ENCODE measurements around the gene FBLN2.

Gene FBLN2

DNA sequence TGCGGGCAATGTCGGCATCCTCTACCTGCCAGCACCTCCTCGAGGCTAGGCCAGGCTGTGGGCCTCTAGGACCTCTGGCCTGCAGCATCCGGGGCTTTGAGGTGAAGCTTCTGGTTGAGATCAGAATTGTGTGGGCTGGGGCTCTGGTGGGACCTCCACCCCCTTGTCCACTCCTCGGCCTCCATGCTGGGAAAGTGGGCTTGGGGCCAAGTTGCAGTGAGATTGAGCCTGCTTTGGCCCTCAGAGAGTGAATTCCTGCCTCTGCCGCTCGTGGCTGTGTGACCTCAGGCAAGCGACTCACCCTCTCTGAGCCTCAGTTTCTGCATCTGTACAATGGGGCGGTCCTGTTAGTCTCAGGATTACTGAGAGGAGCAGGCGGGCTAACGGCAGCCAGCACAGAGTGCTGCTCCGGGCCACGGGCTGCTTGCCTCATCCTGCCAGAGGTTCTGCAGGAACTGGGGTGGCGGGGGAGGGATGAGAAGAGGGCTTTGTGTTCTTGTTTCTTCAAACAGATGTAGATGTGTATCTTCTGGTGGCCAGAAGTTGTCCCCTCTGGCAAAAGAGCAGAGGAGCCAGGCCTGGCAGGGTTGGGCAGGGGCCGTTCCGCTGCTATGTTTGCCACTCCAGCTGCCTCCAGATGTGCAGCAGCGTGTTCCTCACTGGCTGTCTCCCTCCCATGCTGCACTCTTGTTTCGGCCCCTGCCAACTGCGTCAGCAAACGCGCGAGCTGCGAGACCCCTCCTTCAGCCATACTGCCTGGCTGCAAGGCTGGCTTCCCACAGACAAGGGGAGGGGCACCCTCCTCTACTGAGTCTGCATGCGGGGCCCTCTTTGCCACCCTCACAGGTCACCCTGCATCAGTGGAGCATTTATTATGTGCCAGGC is 33.7 kb downstream of the FBLN2 start:
- DNase-seq (ENCODE audit: low read depth): no peak

DNA sequence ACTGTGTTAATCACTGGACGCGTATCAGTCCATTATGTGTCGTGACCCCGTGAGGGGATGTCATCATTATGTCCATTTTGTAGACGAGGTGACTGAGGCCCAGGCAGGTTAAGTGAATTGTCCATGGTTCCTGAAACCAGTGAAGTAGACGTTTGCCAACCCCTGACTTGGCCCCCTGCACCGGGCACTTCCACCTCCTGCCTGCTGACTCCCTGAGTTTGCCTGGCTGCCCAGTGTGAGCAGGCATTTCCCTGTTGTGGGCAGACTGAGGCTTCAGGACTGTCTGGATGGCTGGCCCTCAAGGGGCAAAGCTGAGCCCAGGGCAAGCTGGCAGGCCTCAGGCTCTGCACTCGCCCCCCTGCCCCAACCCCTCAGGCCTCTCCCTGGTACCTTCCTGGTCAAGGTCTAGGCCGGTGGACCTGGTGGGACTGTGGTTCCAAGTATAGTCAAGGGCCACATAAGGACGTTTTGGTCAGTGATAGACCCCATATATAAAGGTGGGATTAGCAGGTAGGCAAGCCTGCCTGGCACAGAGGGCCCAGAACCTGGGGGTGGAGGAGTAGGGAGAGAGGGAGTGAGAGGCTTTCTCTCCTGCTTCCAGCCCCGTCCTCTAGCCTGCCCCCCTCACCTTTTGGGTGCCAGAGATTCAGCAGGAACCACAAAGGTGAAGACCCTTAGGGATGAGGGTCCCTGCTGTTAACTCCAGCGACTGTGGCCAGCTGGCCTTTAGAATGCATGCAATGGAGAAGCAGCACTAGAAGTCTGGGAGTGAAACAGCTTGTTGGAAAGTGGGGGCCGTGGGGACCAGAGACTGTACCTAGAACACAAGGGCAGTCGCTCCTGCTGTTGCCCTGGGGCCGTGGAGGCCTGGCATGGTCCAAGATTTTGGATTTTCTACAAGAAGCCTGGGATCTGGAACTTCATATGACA is 34.6 kb downstream of the FBLN2 start:
- no peak for DNase-seq (ENCODE audit: low read depth)

DNA sequence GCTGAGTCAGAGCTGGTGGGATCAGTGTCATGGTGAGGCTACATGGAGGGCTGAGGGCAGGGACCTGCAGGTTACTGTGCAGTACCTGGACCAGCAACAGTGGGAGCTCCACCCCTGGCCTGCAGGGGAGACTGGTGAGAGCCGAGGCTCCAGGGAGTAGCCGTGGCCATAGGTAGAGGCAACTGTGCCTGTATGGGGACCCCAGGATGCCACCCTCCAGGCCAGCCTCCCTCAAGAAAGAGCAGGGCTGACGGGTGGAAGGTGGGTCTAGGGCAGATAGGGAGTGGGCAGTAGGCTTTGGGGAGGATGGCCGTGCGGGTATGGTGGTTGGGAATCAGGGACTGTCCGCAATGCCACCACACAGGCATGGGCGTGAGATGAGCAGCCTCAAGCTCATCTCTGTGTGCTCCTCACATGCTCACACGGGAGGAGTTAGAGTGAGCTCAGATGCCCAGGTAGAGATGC is 35.5 kb downstream of the FBLN2 start:
- DNase-seq (ENCODE audit: low read depth): no peak

DNA sequence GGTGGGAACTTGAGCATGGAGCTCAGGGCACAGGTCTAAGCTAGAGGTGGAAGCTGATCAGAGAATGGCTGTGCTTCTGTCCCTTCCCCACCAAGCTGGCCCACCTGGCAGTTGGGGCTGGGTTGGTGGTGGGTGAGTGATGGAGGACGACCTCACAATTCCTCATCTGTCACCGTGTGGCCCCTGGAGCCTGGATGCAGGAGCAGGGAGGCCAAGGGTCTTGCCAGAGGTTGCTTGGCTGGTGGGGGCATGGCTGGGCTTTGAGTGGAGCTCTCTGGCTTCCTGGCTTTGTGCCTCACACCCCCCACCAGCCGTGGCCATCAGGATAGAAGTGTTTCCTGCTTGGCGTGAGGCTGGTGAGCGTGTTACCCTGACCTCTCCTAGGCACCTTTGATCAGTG is 36.0 kb downstream of the FBLN2 start:
- DNase-seq (ENCODE audit: low read depth): no peak

DNA sequence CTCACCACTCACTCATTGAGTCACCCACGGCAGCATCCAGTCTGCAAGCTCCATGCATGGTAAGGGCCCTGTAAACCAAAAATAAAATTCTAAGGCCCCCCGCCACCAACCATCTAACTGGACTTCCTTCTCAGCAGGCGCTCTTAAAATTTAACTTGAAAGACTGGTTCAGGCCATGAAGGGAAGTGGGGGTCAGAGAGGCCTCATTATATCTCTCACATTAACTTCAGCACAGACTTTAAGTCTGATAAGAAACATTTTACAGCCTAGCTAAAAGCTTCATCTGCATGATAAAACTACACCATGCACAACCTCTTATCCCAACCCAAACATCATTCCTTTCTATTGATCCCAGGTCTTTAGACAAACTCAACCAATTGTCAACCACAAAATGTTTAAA is 38.5 kb downstream of the FBLN2 start:
- no peak for DNase-seq (ENCODE audit: low read depth)

DNA sequence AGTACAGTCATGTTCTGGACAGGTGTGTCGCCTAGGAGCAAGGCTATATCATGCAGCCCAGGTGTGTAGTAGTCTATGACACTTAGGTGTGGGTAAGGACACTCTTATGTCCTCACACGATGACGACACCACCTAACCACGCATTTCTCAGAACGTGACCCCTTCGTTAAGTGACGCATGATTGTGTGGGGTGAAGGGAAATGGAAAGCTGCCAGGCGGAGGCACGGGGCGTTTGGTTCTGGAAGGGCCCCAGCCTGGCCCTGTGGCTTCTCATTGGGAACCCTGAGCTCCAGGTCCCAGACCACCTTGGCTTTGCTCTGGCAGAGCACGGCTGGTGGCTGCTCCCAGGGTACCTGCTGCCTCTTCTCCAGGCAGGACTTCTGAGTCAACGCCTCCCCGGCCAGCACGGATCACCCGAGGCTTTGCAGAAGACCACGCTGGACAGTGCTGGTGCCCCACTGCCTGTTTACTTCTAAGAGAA is 39.3 kb downstream of the FBLN2 start:
- no peak for DNase-seq (ENCODE audit: low read depth)

DNA sequence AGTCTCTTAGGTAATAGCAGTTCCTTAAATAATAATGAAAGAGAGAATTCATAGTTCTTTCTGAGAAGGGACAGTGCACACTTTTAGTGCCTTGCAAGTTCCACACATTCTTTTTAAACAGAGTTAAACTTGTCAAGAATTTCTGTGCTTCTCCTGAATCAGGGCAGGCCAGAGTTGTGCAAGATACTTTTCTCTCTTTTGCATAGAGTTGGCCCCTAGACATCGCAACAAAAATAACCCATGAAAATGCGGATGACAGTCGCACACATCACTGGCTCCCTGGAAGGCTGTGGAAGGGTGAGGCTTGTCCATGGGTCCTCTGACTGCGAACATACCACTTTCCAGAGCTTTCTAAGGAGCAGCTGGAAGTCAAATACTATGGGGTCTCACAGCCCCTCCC is 40.1 kb downstream of the FBLN2 start:
- DNase-seq (ENCODE audit: low read depth): no peak

DNA sequence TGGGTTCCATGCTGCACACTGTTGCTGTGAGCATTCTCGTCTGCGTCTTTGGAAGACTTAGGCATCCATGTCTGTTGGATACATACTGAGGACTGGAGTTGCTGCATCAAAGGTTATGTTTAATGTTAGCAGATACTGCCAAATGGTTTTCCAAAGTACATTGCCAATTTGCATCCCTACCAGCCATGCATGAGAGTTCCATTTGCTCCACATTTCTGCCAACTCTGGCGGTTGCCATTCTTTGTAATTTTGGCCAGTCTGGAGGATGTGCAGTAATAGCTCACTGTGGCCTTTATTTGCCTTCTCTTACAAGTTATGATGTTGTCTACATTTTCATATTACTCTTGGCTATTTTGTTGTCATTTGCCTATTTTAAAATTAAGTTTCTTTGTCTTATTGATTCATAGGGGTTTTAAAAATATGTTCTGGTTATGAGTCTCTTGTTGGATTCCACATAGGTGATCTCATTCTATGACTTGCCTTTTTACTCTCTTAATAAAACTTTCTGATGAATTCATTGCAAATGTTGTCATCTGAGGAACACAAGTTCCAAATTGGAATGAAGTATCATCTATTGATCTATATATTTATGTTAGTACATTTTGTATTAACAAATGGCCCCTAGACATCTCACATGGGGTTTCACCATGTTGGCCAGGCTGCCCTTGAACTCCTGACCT is 42.1 kb downstream of the FBLN2 start:
- no peak for DNase-seq (ENCODE audit: low read depth)

DNA sequence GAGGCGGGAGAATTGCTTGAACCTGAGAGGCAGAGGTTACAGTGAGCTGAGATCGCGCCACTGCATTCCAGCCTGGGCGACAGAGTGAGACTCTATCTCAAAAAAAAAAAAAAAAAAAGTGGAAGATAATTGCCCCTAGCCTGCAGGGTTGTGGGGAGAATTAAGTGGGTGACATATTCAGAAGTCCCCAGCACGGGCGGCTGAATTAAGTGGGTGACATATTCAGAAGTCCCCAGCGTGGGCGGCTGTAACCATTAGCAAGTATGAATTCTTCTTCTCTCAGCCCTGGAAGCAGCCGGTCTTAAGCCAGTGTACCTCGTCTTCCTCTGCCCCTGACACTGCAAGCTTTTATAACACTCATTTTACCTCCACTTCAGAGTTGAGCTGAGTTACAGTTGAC is 44.7 kb downstream of the FBLN2 start:
- no peak for DNase-seq (ENCODE audit: low read depth)

DNA sequence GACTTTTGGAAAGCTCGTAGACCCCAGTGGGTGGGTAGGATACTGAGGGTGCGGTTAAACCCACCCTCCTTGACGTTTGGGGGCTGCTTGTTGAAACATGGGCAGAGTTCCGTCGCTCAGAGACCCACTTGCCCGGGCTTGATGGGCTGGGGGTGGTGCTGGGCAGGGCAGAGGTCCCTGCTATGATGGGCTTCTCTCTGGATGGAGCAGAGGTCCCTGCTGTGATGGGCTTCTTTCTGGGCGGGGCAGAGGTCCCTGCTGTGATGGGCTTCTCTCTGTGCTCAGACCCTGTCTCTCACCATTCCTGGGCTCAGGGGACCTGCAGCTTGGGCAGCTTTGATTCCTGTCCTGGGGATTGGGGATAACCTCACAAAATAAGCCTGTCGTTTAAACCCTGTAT is 45.2 kb downstream of the FBLN2 start:
- DNase-seq (ENCODE audit: low read depth): no peak

DNA sequence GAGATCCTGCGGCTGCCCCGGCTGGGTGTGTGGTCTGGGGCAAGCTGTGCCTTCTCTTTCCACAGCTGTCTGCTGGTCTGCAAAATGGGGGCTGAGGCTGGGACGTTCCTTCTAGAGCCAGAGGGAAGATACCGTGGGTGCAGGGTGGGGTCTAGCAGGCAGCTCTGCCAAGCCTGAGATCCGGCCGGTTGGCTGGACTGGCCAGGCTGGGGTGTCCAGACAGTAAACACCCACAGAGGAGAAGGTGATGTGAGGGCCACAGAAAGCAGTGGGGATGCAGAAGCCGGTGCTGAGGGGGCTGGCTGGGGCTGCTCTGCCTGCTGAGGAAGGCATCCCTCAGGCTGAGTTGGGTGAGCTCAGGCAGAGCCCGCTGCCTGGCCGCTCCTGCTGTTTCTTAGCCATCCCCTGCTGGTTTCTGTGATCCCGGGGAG is 46.1 kb downstream of the FBLN2 start:
- no peak for DNase-seq (ENCODE audit: low read depth)

DNA sequence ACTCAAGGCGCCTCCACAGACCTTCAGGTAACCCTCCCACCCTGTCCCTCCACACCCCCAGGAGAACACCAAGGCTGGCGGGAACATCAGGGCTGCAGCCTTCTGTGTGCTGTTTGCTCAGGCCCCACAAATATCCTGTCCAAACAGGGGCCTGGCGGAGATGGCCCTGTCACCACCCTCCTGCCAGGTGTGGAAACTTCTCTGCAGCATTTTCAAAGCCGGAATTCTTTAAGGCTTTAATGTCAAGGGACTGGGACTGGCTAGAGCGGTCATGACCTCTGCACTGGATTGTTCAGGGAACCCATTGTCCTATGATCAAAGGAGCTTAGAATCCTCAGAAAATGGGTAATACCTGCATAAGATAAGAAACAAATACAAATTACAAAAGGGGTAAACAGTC is 46.6 kb downstream of the FBLN2 start:
- no peak for DNase-seq (ENCODE audit: low read depth)

DNA sequence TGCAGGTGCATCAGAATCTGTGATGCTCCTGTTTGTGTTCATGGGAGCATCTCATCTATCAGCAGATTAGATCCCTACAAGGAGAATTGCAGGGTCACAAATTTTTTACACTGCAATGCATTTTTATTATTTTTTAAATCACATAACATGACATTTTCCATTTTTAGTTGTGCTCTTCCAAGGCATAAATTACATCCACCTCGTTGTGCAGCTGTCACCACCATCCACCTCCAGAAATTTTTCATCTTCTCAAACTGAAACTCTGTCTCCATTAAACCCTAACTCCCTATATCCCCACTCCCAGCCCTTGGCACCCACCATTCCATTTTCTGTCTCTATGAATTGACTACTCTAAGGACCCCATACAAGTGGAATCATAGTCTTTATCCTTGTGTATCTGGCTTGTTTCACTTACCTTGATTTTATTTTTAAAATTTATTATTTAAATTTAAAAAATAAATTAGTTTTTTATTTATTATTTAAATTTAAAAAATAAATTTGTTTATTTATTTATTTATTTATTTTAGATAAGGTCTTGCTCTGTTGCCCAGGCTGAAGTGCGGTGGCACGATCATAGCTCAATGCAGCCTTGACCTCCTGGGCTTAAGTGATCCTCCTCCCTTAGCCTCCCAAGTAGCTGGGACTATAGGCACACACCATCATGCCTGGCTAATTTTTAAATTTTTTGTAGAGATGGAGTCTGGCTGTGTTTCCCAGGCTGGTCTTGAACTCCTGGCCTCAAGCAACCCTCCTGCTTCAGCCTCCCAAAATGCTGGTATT is 47.7 kb downstream of the FBLN2 start:
- DNase-seq (ENCODE audit: low read depth): no peak

DNA sequence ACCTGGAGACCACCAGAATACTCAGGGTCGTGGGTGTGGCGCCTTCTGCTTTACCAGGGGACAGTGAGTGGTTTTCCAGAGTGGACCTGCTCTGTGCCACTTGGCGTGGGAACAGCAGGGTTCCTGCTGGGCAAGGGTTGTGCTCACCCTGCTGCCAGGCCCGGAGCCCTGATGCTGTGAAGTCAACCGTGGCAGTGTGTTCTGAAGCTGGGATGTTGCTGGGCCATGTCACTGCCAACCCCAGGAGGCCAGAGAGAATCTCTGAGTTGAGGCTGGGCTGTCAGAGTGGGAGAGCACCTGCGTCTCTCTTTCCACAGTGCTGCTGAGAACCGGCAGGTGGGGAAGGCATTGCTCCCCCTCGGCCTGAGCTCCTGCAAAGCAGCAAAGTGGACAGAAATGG is 48.7 kb downstream of the FBLN2 start:
- DNase-seq (ENCODE audit: low read depth): no peak

DNA sequence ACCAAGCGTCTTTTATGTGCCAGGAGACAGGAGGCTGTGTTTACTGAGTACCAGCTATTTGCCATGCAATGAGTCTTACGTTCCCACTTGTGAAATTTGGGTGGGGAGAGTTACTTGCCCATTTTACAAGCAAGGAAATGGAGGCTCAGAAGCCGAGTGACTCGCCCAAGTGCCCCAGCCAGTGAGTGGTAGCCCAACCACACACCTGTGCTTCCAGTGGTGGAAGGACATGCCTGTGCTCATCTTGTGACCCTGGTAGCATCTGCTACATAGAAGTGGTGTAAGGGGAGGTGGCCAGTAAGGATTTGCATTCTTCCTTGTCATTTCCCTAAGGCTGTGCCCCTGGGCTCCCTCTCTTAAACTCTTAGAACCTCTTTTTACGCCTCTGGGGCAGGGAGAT is 49.3 kb downstream of the FBLN2 start:
- no peak for DNase-seq (ENCODE audit: low read depth)

DNA sequence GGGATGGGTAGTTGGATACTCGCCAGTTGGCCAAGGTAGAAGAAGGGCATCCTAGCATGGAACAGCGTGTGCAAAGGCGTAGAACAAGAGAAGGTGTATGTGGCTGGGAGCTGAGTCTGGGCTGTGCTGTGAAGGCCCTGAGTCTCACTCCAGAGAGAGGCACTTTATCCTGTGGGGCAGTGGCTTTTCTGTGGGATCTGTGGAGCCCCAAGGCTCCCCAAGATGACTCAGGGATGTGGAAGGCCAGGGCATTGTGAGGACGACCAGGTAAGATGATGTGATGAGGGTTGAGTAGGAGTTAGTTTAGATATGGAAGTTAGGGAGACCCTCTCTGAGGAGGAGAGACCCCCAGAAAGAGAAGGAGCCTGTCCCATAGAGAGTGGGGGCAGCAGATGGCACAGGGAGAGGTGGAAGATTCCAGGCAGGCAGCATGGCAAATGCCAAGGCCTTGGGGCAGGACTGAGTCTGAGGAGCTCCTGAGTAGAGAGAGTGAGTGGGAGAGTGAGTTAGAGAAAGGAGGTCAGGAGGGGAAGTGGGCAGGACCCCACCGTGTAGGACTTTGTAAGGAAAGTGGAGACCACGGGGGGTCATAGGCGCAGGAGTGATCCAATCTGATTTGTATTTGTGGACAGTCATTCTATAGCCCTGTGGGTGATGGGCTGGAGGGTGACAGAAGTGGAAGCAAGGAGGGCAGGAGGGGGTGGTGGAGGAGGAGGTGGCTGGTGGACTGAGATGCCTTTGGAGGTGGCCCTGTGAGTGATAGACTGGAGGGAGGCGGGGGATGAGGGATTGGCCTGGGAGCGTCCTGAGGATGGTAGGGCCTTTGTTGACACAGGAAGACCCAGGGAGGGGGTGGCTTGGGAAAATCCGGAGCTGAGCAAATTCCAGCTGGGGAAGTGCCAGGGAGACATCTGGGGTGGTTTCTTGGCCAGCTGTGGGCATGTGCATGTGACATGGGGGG is 50.3 kb downstream of the FBLN2 start:
- DNase-seq (ENCODE audit: low read depth): no peak

DNA sequence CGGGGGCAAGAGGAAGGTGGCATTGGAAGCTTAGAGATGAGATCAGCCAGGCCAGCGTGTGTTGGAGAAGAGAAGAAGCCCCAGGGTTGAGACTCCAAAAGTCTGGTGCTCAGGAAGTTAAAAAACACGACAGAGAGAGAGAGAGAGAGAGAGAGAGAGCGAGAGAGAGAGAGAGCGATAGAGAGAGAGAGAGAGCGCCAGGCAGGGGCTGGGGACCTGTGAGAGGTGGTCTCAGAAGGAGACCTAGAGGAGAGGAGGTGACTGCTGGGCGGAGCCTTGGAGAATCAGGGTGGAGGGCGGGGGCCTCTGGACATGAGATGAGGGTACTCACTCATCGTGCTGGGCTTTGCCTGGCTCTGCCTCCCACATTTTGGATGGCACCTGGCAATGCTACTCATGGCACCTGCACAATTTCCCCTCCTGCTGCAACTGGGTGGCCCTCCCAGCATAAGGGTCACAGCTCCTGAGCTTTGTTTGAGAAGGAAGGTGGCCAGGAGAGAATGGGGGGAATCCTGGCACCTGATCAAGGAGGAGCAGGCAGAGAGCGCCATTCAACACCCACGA is 51.0 kb downstream of the FBLN2 start:
- DNase-seq (ENCODE audit: low read depth): no peak

DNA sequence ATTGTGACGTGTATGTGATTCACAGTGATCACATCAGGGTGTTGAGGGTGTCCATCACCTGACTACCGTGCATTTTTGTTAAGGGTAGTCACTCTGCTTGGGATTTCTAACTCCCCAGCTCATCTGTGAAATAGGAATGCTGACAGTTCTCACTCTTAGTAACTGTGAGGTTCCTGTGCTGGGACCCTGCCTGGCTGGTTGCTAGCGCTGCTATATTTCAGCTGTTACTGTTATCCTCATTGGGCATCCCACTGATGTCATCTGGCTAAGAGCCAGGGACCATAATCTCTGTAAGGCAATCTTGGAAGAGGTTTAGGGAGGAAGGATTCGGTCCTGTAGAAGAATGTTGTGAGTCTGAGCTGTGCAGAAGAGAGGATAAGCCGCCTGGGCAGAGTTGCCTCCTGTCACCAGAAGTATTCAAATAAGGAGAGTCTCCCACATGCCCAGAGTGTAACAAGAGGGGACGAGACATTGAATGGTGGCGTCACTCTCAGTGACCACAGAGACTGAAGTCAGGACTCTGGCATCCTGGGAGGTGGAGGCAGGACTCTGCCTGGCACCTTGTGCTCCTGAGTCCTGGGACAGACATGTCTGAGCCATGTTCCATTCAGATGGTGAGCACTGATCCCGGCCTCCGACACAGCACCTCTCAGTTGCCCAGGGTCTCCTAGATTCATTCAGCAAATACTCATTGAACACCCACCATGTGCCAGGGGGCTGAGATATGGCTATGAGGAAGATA is 52.2 kb downstream of the FBLN2 start:
- DNase-seq (ENCODE audit: low read depth): peak; percentile 23

DNA sequence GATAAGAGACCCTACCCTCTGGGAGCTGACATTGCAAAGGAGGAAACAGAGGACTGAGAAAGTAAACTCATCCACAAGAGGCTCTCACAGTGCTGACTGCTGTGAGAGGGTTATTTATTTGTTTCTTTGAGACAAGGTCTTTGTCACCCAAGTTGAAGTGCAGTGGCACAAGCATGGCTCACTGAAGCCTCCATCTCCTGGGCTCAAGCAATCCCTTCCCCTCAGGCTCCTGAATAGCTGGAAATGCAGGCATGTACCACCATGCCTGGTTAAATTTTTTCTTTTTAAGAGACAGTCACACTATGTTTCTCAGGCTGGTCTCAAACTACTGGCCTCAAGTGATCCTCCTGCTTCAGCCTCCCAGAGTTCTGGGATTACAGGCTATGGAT is 52.8 kb downstream of the FBLN2 start:
- no peak for DNase-seq (ENCODE audit: low read depth)
